Measurements from ENCODE around the gene FBXL7. TPM values are rescaled to one million over a fixed set of nuclear protein-coding genes. Genes with fewer than 3 reads are reported as not detected.

FBXL7 gene
- total and polyA plus RNA-seq, 2 donors (not counting 1 experiment from before 2014, with no cell fraction given): 6.4 to 12.9 TPM

DNA sequence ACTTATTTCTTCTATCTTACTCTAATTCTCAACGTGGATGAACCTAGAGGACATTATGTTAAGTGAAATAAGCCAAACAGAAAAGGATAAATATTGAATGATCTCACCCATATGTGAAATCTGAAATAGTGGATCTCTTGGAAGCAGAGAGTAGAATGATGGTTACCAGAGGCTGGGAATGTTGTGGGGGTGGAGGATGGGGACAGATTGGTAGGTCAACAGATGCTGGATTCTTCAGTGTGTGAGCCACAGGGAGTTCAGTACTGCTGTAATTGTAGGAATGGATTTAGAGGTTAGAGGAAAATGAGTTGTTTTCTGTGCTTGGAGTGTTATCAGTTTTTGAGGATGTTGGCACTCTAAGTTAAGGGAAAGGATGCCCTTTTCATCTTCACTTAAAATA, 190.6 kb downstream of the FBXL7 start:
- Histone ChIP-seq H3K79me2 (ENCODE audit: control insufficient read depth, insufficient read depth, low read length) (no peaks in the 10 kb centered on the region), H2AFZ (ENCODE audit: low read length) (no peak overlapping the region), H3K4me3 (replicated peaks in 1 of 4; ENCODE audit: control extremely low read depth in 1 of 4, insufficient read depth in 1 of 4, low read depth in 3 of 4, low read length in 4 of 4) (no peak overlapping the region), H3K9ac (ENCODE audit: insufficient read depth, low read length) (no peak overlapping the region), H3K4me2 (ENCODE audit: extremely low read depth, insufficient read depth, low read length) (no peak overlapping the region), H3K4me1 (ENCODE audit: control insufficient read depth, extremely low read depth, insufficient read depth, low read length) (peaks cover 10% of the 10 kb centered on the region), H3K9me3 (ENCODE audit: control insufficient read depth, insufficient read depth, low read depth, low read length) (no peaks in the 10 kb centered on the region), H3K36me3 (ENCODE audit: control insufficient read depth, insufficient read depth, low read length) (no peaks in the 10 kb centered on the region), H4K20me1 (ENCODE audit: control insufficient read depth, extremely low read depth, insufficient read depth, low read length) (no peaks in the 10 kb centered on the region), H3K27ac (ENCODE audit: insufficient read depth, low read length) (no peak overlapping the region), H3K27me3 (ENCODE audit: control insufficient read depth, insufficient read depth, low read length) (no peaks in the 10 kb centered on the region)
- DNase-seq (ENCODE audit: low read depth in 2 of 2): peak; percentile 17 to 51
- no peak for TF ChIP-seq EZH2 (IDR thresholded peaks at IDR 0.05; ENCODE audit: low read length, missing control alignments)
- TF ChIP-seq, protein P1, sequence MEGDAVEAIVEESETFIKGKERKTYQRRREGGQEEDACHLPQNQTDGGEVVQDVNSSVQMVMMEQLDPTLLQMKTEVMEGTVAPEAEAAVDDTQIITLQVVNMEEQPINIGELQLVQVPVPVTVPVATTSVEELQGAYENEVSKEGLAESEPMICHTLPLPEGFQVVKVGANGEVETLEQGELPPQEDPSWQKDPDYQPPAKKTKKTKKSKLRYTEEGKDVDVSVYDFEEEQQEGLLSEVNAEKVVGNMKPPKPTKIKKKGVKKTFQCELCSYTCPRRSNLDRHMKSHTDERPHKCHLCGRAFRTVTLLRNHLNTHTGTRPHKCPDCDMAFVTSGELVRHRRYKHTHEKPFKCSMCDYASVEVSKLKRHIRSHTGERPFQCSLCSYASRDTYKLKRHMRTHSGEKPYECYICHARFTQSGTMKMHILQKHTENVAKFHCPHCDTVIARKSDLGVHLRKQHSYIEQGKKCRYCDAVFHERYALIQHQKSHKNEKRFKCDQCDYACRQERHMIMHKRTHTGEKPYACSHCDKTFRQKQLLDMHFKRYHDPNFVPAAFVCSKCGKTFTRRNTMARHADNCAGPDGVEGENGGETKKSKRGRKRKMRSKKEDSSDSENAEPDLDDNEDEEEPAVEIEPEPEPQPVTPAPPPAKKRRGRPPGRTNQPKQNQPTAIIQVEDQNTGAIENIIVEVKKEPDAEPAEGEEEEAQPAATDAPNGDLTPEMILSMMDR (conservative IDR thresholded peaks at IDR 0.05 in 1 of 2, IDR thresholded peaks at IDR 0.05 in 1 of 2; ENCODE audit: low read depth in 1 of 2, low read length in 2 of 2): no peak

DNA sequence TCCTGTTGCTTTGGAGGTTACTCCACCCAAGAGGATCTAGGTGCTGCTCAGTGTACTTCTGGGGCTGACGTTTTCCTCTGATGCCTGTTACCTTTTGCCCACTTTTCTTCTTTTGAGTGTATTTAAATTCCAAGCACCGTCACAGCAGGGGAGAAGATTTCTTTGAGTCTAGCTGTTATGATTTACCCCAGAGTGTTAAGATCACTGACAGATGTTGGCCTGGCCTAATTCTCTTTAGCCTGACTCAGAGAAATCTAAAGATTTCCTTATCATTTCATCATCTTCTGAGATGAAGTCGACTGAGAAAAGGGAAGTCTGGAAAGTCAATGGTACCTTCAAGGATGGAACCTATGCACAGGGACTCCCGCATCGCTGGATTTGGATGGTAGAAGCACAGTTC, 191.5 kb downstream of the FBXL7 start:
- no peak overlapping the region for H3K4me2 ChIP-seq (ENCODE audit: extremely low read depth, insufficient read depth, low read length)
- no peaks in the 10 kb centered on the region for H3K79me2 ChIP-seq (ENCODE audit: control insufficient read depth, insufficient read depth, low read length)
- H3K4me3 ChIP-seq (replicated peaks in 1 of 4; ENCODE audit: control extremely low read depth in 1 of 4, insufficient read depth in 1 of 4, low read depth in 3 of 4, low read length in 4 of 4): no peak overlapping the region
- DNase-seq (ENCODE audit: low read depth in 2 of 2): peak; percentile 24 to 72
- no peak for TF ChIP-seq EZH2 (IDR thresholded peaks at IDR 0.05; ENCODE audit: low read length, missing control alignments)
- TF ChIP-seq, protein P1 (conservative IDR thresholded peaks at IDR 0.05 in 1 of 2, IDR thresholded peaks at IDR 0.05 in 1 of 2; ENCODE audit: low read depth in 1 of 2, low read length in 2 of 2): no peak
- no peak overlapping the region for H3K27ac ChIP-seq (ENCODE audit: insufficient read depth, low read length)
- no peaks in the 10 kb centered on the region for H3K36me3 ChIP-seq (ENCODE audit: control insufficient read depth, insufficient read depth, low read length)
- no peak overlapping the region for H3K9ac ChIP-seq (ENCODE audit: insufficient read depth, low read length)
- no peaks in the 10 kb centered on the region for H3K27me3 ChIP-seq (ENCODE audit: control insufficient read depth, insufficient read depth, low read length)
- H2AFZ ChIP-seq (ENCODE audit: low read length): no peak overlapping the region
- no peaks in the 10 kb centered on the region for H3K9me3 ChIP-seq (ENCODE audit: control insufficient read depth, insufficient read depth, low read depth, low read length)
- H3K4me1 ChIP-seq (ENCODE audit: control insufficient read depth, extremely low read depth, insufficient read depth, low read length): peaks cover 10% of the 10 kb centered on the region
- no peaks in the 10 kb centered on the region for H4K20me1 ChIP-seq (ENCODE audit: control insufficient read depth, extremely low read depth, insufficient read depth, low read length)

DNA sequence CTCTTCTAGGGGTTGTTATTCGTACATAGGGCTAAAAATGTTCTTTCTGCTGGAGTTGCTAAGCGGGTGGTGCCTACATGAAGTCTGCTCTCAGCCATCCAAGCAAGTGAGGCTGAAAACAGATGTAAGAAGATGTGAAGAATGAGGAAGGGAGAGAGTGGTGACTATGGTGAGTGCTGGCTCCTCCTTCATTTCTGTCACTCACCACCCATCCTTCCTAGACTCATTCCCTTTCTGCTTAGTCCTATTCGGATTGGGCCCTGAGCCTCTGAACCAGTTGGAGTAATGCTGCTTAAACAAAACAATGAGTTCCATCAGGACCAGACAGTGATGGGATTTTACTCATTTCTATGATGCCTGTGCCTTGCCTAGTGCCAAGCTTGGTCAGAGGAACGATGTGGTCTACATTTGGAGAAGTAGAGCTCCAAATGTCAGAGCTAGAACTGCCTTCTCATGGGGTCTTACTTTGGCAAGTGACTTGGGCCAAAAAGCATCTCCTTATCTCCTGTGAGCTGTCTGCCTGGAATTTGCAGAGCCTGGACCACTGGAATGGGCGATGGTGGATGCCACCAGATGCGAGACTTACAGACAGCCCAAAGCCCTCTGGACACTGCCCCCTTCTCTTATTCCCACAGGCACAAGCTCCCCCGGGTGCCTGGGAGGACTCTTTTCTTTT, 192.9 kb downstream of the FBXL7 start:
- TF ChIP-seq EZH2 (IDR thresholded peaks at IDR 0.05; ENCODE audit: low read length, missing control alignments): no peak
- TF ChIP-seq, protein P1 (conservative IDR thresholded peaks at IDR 0.05 in 1 of 2, IDR thresholded peaks at IDR 0.05 in 1 of 2; ENCODE audit: low read depth in 1 of 2, low read length in 2 of 2): no peak
- Histone ChIP-seq H3K27me3 (ENCODE audit: control insufficient read depth, insufficient read depth, low read length) (no peaks in the 10 kb centered on the region), H3K4me2 (ENCODE audit: extremely low read depth, insufficient read depth, low read length) (no peak overlapping the region), H3K9me3 (ENCODE audit: control insufficient read depth, insufficient read depth, low read depth, low read length) (no peaks in the 10 kb centered on the region), H3K36me3 (ENCODE audit: control insufficient read depth, insufficient read depth, low read length) (no peaks in the 10 kb centered on the region), H2AFZ (ENCODE audit: low read length) (no peak overlapping the region), H3K79me2 (ENCODE audit: control insufficient read depth, insufficient read depth, low read length) (no peaks in the 10 kb centered on the region), H3K4me1 (ENCODE audit: control insufficient read depth, extremely low read depth, insufficient read depth, low read length) (peaks cover 10% of the 10 kb centered on the region), H3K27ac (ENCODE audit: insufficient read depth, low read length) (no peak overlapping the region), H3K9ac (ENCODE audit: insufficient read depth, low read length) (no peak overlapping the region), H3K4me3 (replicated peaks in 1 of 4; ENCODE audit: control extremely low read depth in 1 of 4, insufficient read depth in 1 of 4, low read depth in 3 of 4, low read length in 4 of 4) (no peak overlapping the region), H4K20me1 (ENCODE audit: control insufficient read depth, extremely low read depth, insufficient read depth, low read length) (no peaks in the 10 kb centered on the region)
- DNase-seq (ENCODE audit: low read depth in 2 of 2): peak in 1 of 2 donors; percentile 80

All from fibroblast of lung (primary cell).